ENCODE data around the gene ATP8B4. TPM values are rescaled to one million over a fixed set of nuclear protein-coding genes. Genes with fewer than 3 reads are reported as not detected.

The ATP8B4 gene
- total RNA-seq, 4 donors from 2014 or later, result 5.2 to 24.3 (median 7.6) TPM

DNA sequence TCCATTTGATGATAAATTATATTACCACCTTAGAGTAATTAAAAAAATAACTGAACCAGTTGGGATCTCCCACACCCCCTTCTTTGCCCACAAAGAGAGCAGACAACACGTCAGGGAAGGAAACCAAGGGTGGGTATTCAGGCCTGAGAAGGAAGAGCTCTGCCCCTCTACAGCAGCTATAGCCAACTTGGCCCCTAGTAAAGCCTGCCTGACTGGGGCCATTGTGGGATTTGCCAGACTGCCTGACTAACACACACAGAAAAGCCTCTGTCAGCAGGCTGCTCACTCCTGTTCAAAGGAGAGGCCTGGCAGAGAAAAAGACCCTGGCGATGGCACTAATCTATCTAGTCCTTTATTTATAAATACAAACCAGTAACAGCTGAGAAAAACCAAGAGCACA, 41.4 kb downstream of the ATP8B4 start:
- H3K36me3 ChIP-seq, result no peaks in the 10 kb centered on the region
- intact Hi-C loops (cut with DNase I), result no loop called here

DNA sequence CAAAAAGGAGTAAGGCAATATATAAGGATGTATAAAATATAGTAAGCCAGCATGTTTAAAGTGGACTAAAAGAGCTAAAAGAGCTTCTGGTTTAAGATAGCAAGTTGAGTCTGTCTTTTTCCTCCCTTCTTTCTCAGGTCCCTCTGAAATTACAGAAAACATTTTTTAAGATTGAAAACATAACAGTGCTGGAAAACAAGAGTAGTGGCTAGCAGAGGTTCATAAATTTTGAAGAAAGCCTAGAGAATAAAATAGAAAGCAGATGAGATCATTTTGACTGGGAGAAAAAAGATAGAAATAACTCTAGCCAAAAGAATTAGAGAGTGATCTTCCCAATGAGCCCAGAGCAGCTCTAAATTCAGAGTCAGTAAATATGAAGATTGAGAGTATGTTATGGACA, 41.9 kb downstream of the ATP8B4 start:
- intact Hi-C loops (cut with DNase I), result no loop called here
- Histone ChIP-seq H3K9me3 (no peaks in the 10 kb centered on the region), H3K36me3 (no peaks in the 10 kb centered on the region), H3K27ac (no peak overlapping the region), H3K4me3 (replicated peaks in 1 of 3) (no peak overlapping the region), H3K27me3 (no peaks in the 10 kb centered on the region), H3K4me1 (no peaks in the 10 kb centered on the region)
- no peak for DNase-seq
- TF ChIP-seq POLR2A (IDR thresholded peaks at IDR 0.05) (no peak), CTCF (IDR thresholded peaks at IDR 0.05) (no peak)

More for the DNA sequence above, 41.4 kb downstream of the ATP8B4 start:
- no peak overlapping the region for H3K27ac ChIP-seq
- H3K4me3 ChIP-seq (replicated peaks in 1 of 3), result no peak overlapping the region
- 76 to 80% methylated on average over 2 of the region's 2 CpGs for WGBS, 2 donors
- no peaks in the 10 kb centered on the region for H3K27me3 ChIP-seq
- H3K4me1 ChIP-seq, result no peaks in the 10 kb centered on the region
- TF ChIP-seq POLR2A (IDR thresholded peaks at IDR 0.05), result no peak
- no peak for TF ChIP-seq CTCF (IDR thresholded peaks at IDR 0.05)
- H3K9me3 ChIP-seq, result no peaks in the 10 kb centered on the region
- DNase-seq, result no peak

DNA sequence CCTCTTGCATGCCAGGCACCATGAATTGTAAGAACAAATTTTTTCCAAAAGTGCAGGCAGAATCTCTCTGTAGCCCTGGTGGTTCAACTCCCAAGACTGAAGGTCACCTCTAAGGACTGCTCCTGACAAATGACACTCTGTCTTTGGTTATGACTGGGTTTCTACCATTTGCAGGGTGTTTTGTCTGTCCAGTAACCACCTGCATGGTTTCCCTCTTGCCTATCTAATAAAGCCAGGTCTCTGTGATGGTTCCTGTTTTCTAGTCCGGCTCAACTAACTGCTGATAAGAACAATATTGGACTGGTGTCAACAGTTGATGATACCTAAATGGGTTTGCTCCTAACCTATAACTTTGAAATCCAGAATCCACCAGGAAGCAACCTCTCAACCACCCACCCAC, 43.7 kb downstream of the ATP8B4 start:
- Histone ChIP-seq H3K4me3 (replicated peaks in 1 of 3) (no peak overlapping the region), H3K27ac (no peak overlapping the region), H3K9me3 (no peaks in the 10 kb centered on the region), H3K36me3 (no peaks in the 10 kb centered on the region), H3K4me1 (no peaks in the 10 kb centered on the region), H3K27me3 (no peaks in the 10 kb centered on the region)
- TF ChIP-seq CTCF (IDR thresholded peaks at IDR 0.05), result no peak
- no peak for TF ChIP-seq POLR2A (IDR thresholded peaks at IDR 0.05)
- WGBS, 2 donors, result 75 to 95% methylated on average over 1 of the region's 1 CpG
- intact Hi-C loops (cut with DNase I), result no loop called here
- no peak for DNase-seq

DNA sequence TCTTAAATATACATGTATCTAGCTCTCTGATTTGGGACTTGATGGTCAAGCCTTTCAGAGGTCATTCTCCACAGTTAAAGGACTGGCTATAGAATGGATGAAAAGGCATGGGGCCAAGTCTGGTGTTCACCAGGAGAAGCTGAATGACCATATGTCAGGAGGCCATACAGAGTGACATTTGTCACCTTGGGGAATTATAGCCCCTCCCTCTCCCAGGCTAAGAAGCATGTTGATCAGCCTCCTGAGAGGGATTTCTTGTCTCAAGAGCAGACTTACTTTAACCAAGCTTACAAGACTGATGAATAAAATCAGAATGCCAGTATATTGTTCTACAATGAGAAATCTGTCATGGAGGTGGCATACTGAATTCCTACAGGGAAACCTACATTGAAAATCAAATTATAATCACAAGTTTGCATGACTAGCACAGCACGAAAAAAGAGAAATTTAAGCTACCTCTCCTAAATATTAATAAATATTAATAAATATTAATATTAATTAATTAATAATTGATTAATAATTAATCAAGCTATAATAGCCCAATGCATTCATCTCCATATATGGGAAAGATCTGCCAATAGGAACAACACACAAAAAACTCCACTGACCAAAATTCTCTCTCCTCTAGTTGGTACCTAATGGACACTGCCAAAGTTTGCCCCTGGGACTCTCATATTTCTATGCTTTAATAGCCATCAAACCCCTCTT, 47.3 kb downstream of the ATP8B4 start:
- H3K36me3 ChIP-seq, result no peaks in the 10 kb centered on the region
- no peak overlapping the region for H3K4me3 ChIP-seq (replicated peaks in 1 of 3)
- TF ChIP-seq POLR2A (IDR thresholded peaks at IDR 0.05) (no peak), CTCF (IDR thresholded peaks at IDR 0.05) (no peak)
- intact Hi-C loops (cut with DNase I), result no loop called here
- DNase-seq, result no peak
- no peaks in the 10 kb centered on the region for H3K27me3 ChIP-seq
- no peak overlapping the region for H3K27ac ChIP-seq
- 94 to 95% methylated on average over 1 of the region's 1 CpG for WGBS, 2 donors
- H3K9me3 ChIP-seq, result no peaks in the 10 kb centered on the region
- H3K4me1 ChIP-seq, result no peaks in the 10 kb centered on the region

DNA sequence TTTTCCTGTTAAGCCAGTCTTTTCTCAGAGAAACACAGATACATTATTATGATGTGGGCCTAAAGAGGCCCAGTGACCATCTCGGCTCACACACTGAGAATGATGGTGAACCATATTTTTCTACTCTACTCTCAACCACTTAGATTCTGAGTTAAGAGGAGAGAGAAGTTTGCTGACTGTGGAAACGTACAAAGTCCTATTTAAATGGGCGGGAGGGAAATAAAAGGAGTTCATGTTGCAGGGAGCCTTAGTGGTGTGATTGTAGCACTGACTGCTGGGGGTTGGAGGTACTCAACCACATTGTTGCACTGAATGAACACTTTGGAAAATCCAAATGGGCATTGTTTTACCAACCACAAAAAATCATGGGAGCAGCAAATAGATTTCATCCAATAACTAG, 51.0 kb downstream of the ATP8B4 start:
- no peak overlapping the region for H3K4me3 ChIP-seq (replicated peaks in 1 of 3)
- no peaks in the 10 kb centered on the region for H3K9me3 ChIP-seq
- H3K4me1 ChIP-seq, result no peaks in the 10 kb centered on the region
- no peak overlapping the region for H3K27ac ChIP-seq
- H3K27me3 ChIP-seq, result no peaks in the 10 kb centered on the region
- no peak for DNase-seq
- 86 to 87% methylated on average over 3 of the region's 3 CpGs for WGBS, 2 donors
- no peak for TF ChIP-seq POLR2A (IDR thresholded peaks at IDR 0.05)
- no peak for TF ChIP-seq CTCF (IDR thresholded peaks at IDR 0.05)
- no peaks in the 10 kb centered on the region for H3K36me3 ChIP-seq
- intact Hi-C loops (cut with DNase I), result loop anchor here (10.0 kb wide), 1 partner anchor 77 kb away; no protein-coding TSS in a partner anchor

All from thyroid gland (tissue), 4 donors.